HFF-Myc (cell line): ENCODE results near the gene PTPRN2.

Source experiments
- DNase-seq: peaks from one replicate; pipeline ENCODE4 v3.0.0-alpha.2; 2011; ENCODE audit warnings: low read depth; ENCODE audit errors: extremely low read depth
- H3K4me3 ChIP-seq: replicated peaks from 2 replicates; pipeline ENCODE4 v1.5.1; 2011; ENCODE audit warnings: low read depth, mild to moderate bottlenecking, control low read depth, low read length
- TF ChIP-seq, protein P1 (sequence below): IDR thresholded peaks from 2 replicates; pipeline ENCODE4 v1.5.1; 2012; ENCODE audit warnings: mild to moderate bottlenecking, low read depth, low read length, control low read depth; ENCODE audit errors: missing control alignments

Gene PTPRN2

DNA sequence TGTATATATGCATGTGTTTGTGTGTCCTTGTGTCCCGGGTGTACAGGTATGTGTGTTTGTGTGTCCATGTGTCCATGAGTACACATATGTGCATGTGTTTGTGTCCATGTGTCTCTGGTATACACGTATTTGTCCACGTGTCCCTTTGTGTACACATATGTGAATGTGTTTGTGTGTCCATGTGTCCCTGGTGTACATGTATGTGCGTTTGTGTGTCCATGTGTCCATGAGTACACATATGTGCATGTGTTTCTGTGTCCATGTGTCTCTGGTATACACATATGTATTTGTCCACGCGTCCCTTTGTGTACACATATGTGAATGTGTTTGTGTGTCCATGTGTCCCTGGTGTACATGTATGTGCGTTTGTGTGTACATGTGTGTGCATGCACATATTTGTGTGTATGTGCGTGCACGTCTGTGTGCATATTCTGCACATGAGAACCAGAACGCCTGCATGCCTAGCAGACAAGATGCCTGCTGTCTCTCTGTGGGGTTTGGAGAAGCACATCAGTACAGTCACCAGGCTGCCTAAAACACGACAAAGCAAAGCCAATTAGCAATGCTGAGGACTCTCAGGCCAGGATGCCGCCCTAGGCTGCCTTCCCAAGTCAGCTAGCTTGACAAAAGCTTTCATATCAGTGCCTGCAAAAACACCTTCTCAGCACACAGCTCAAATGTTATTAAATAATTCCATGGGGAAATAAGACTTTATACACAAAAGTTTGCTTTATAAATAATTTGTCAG lies 327.8 kb downstream of the PTPRN2 start:
- no peak overlapping the region for H3K4me3 ChIP-seq
- no peak for DNase-seq
- TF ChIP-seq, protein P1, sequence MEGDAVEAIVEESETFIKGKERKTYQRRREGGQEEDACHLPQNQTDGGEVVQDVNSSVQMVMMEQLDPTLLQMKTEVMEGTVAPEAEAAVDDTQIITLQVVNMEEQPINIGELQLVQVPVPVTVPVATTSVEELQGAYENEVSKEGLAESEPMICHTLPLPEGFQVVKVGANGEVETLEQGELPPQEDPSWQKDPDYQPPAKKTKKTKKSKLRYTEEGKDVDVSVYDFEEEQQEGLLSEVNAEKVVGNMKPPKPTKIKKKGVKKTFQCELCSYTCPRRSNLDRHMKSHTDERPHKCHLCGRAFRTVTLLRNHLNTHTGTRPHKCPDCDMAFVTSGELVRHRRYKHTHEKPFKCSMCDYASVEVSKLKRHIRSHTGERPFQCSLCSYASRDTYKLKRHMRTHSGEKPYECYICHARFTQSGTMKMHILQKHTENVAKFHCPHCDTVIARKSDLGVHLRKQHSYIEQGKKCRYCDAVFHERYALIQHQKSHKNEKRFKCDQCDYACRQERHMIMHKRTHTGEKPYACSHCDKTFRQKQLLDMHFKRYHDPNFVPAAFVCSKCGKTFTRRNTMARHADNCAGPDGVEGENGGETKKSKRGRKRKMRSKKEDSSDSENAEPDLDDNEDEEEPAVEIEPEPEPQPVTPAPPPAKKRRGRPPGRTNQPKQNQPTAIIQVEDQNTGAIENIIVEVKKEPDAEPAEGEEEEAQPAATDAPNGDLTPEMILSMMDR: no peak

DNA sequence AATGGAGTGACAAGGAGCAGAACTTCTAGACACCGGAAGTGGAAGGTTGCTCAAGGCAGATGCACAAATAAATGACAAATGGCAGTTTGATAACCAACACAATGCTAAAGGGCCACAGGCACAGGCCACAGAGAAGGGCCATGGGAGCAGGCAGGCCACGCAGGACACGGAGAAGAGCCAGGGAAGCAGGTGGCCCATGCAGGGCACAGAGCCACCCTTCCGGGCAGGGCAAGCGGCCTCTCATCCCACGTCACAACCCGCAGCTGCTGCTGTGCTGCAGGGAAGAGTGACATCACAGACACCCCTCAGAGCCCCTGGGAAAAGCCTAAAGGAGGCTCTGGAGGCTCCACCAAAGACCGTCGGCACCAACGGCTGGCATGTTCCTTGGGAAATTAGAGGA lies 328.5 kb downstream of the PTPRN2 start:
- TF ChIP-seq, protein P1: no peak
- no peak for DNase-seq
- no peak overlapping the region for H3K4me3 ChIP-seq

DNA sequence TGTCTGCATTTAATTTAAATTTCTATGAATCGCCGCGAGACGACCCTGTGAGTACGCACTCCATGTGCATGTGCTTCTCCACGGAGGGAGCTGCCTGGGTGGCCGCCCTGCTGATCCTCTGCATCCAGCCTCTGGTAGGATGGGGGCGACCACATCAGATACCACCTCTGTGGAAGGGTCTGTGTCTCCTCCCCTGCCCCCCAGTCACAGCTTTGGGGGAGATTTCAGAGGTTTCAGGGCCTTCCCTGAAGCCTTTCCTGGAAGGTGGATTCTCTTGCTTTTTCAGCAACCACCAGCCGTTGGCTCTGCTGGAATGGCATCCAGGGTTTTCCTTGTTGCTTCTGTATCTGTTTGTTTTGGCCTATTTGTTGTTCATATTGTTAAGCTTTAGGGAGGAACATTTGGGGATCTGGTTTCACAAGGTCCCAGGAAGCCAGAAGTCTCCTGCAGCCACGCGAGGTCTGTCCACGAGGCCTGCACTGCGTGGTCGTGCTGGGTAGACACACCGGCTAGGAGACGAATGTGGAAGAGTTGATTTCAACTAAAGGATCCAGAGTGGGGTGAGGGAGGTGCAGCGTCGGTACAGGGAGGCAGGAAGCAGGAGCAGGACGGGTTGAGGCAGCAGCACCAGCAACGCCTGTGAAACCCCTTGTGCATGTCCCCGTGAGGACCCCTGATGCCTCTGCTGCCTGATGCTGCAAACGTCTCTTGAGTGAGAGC lies 329.1 kb downstream of the PTPRN2 start:
- DNase-seq: no peak
- no peak overlapping the region for H3K4me3 ChIP-seq
- TF ChIP-seq, protein P1: no peak

DNA sequence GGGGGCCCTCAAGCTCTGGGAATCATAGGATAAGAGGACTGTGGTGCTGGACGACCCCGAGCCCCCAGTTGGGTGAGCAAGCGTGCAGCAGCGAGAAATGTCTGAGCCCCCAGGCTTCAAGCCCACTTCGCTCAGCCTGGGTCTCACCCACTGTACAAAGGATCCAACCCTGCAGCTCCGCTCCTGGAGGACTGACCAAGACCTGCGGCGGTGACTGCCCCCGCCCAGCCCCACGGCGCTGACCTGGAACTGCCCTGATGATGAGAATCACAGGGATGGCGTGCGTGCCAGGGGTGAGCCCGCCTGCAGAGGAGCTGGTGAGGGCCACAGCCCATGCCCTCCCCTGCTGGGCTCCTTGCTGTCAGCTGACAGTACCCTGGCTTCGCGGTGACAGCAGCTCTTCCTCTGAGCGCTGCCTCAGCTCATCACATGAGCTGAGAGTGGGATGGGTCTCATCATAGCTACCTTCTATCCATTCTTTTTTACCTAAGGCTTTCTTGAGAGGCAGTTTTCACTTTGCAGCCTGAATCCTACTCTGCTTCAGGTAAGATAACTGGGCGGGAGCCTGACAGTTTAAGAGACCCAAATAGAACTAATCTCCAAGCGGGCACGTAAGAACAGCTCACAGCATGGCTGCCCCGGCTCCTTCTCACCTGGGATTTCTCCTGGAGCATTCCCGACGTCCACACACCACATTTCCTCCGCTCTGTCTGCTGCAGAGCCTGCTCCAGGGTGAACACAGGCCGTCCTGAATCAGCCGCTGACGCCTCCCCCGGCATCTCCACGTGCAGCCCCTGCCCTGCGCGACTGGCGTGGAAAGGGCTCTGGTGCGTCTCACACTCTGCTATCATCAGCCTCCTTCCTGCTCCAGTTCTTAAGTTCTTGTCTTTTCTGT lies 329.9 kb downstream of the PTPRN2 start:
- no peak overlapping the region for H3K4me3 ChIP-seq
- TF ChIP-seq, protein P1: no peak
- no peak for DNase-seq

DNA sequence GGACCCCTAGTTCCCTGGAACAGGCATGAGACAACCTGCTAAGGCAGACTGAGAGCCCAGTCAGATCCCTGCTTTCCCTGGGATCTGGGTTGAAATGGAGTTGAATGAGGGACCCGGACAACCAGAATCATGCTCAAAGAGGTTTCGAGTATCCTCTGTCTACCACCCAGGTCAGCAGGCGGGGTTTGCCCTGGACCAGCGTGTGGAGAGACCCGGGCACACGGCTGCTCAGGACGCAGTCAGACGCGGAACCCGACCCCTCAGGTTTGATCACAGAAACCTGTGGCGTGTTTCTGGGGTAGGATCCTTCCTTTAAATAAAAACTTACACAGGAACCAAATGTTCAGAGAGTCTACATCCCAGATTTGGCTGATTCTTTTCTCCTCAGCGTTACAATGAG lies 330.6 kb downstream of the PTPRN2 start:
- TF ChIP-seq, protein P1: no peak
- H3K4me3 ChIP-seq: no peak overlapping the region
- DNase-seq: no peak

DNA sequence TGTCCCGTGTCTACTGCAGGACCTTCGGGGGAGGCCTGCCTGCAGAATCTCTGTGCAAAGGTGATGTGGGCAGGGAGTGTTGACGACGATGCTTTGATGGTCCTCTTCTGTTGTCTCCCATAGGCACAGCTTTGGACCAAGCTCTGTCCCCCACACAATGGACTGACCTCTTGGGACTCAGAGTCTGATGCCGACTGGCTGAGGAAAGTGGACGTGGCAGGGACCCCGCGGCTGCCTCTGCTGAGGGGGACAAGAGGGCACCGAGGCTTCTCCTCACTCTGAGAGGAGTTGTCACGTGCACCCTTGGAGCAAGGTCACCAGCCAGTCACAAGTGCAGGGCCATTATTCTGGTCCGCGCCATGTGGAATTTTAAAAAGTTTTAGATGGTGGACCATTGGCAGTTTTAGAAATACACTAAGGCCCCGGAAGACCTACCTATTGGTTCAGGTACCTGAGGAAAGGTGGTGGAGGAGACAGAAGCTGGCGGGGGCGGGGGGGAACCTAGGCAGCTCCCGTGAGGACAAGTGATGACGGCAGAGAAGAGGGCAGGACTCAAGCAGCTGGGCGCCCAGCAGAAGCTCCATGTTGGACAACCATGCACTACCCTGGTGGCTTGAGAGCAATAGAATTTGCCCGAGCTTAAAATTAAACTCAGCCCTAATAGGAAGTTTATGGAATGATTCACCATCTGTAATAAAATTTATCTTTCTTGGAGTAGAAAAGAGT lies 331.4 kb downstream of the PTPRN2 start:
- no peak for DNase-seq
- TF ChIP-seq, protein P1: no peak

More for the DNA sequence above, 331.4 kb downstream of the PTPRN2 start:
- H3K4me3 ChIP-seq: no peak overlapping the region
